ENCODE results near the gene AGXT. TPM values are rescaled to one million over a fixed set of nuclear protein-coding genes. Genes with fewer than 3 reads are reported as not detected.

AGXT gene
- total RNA-seq, 1 experiment from 2014 or later = not detected

DNA sequence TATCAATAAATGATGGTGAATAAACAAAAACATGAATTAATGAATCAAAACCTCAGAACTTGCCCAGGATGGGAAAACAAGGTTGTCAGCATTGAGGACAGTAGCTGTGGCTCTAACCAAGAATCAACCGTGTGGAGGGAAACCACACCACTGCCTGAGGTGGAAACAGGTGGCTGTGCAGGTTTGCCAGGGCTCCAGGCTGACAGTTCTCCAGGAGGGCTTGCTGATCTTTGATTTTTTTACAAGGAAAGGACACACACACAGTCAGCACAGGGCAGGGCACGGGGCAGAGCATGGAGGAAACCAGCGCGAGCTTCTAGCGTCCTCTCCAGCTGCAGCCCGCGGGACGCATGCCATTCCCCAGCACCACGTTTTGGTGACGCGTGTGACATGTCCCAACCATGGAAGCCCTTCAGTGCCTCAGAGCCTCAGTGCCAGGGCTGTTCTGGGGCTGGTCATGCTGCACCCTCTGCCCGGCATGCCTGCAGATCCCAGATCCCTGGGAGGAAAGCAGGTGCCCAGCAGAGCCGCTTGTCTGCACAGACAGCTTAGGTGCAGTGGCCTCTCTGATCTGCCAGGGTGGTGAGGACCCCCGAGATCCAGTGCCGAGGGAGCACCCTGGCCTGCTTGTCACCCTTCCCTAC, 15.8 kb upstream of the AGXT start:
- H3K27ac ChIP-seq (ENCODE audit: low read depth, low read length, poor library complexity, severe bottlenecking) = no peak overlapping the region
- TF ChIP-seq EZH2 (IDR thresholded peaks at IDR 0.05; ENCODE audit: borderline replicate concordance, low read depth, low read length, poor library complexity, severe bottlenecking) = no peak
- TF ChIP-seq, protein P1, sequence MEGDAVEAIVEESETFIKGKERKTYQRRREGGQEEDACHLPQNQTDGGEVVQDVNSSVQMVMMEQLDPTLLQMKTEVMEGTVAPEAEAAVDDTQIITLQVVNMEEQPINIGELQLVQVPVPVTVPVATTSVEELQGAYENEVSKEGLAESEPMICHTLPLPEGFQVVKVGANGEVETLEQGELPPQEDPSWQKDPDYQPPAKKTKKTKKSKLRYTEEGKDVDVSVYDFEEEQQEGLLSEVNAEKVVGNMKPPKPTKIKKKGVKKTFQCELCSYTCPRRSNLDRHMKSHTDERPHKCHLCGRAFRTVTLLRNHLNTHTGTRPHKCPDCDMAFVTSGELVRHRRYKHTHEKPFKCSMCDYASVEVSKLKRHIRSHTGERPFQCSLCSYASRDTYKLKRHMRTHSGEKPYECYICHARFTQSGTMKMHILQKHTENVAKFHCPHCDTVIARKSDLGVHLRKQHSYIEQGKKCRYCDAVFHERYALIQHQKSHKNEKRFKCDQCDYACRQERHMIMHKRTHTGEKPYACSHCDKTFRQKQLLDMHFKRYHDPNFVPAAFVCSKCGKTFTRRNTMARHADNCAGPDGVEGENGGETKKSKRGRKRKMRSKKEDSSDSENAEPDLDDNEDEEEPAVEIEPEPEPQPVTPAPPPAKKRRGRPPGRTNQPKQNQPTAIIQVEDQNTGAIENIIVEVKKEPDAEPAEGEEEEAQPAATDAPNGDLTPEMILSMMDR (conservative IDR thresholded peaks at IDR 0.05; ENCODE audit: low read depth, low read length) = no peak
- H3K36me3 ChIP-seq (ENCODE audit: insufficient read depth, low read length, poor library complexity, severe bottlenecking) = no peaks in the 10 kb centered on the region
- ChIA-PET POLR2A (ENCODE audit: low non-redundant PET) (no interaction called here), CTCF (interaction anchor here (0.6 kb wide), 1 partner anchor 450 kb away, joined by 3 read pairs; no protein-coding TSS in a partner anchor)
- no peaks in the 10 kb centered on the region for H3K9me3 ChIP-seq (ENCODE audit: low read depth, low read length, poor library complexity, severe bottlenecking)
- no peak for DNase-seq (ENCODE audit: low spot score)
- no peaks in the 10 kb centered on the region for H3K27me3 ChIP-seq (replicated peaks; ENCODE audit: insufficient read depth, low read depth, low read length, poor library complexity)
- no peak overlapping the region for H3K4me3 ChIP-seq (ENCODE audit: low read depth, low read length, poor library complexity, severe bottlenecking)
- intact Hi-C loops (cut with micrococcal nuclease; ENCODE audit: unreplicated experiment) = loop anchor here (5.0 kb wide), 1 partner anchor 805 kb away; no protein-coding TSS in a partner anchor
- no TSS peak for BruUV-seq (replicated peaks)
- no peaks in the 10 kb centered on the region for H3K4me1 ChIP-seq (ENCODE audit: insufficient read depth, low read length, poor library complexity, severe bottlenecking)

- Histone ChIP-seq H3K9me3 (ENCODE audit: low read depth, low read length, poor library complexity, severe bottlenecking) (no peaks in the 10 kb centered on the region), H3K4me1 (ENCODE audit: insufficient read depth, low read length, poor library complexity, severe bottlenecking) (no peaks in the 10 kb centered on the region), H3K4me3 (ENCODE audit: low read depth, low read length, poor library complexity, severe bottlenecking) (no peak overlapping the region), H3K27me3 (replicated peaks; ENCODE audit: insufficient read depth, low read depth, low read length, poor library complexity) (no peaks in the 10 kb centered on the region), H3K27ac (ENCODE audit: low read depth, low read length, poor library complexity, severe bottlenecking) (no peak overlapping the region), H3K36me3 (ENCODE audit: insufficient read depth, low read length, poor library complexity, severe bottlenecking) (no peaks in the 10 kb centered on the region)
- ChIA-PET POLR2A (ENCODE audit: low non-redundant PET) (no interaction called here), CTCF (no interaction called here)
- DNase-seq (ENCODE audit: low spot score) = no peak
- no TSS peak for BruUV-seq (replicated peaks)
- TF ChIP-seq, protein P1 (conservative IDR thresholded peaks at IDR 0.05; ENCODE audit: low read depth, low read length) = no peak
- TF ChIP-seq EZH2 (IDR thresholded peaks at IDR 0.05; ENCODE audit: borderline replicate concordance, low read depth, low read length, poor library complexity, severe bottlenecking) = no peak
- intact Hi-C loops (cut with micrococcal nuclease; ENCODE audit: unreplicated experiment) = no loop called here
Observed at GRCh38 chr2:240855670-240856069, 13.0 kb upstream of the AGXT start.

DNA sequence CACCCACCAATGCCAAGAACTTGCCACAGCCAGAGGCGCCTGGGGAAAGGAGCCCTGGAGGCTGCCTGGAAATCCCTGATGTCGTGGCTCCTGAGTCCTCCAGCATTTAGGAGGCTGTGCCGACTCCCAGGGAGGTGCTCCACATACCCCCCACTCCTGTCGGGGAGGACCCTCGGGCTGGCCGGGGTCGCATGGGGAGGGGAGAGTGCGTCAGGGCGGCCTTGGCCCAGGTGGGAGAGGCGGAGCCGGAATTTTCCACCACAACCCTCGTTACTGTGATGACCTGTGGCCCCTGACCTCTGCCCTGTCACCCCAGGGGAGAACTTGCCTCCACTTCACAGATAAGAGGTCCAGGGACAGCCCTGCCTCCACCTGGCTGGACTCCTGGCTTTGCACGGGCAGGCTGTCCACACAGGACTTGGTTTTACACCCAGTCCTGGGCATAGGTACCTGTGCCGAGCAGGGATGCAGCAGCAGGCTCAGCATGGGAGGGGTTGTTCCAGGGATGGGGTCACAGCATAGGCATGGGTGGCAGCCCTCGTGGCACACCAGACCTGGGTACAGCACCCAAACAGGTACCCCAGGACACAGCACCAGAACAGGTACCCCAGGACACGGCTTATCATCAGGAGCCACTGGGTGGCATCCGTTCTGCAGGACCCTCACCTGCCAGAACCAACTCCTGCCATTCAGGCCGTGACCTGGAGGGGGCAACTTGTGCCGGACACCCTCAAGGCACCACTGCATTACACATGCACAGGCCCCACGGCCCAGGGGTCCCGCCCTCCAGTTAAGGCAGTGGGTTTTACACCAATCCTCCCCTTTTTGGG, 12.3 kb upstream of the AGXT start:
- intact Hi-C loops (cut with micrococcal nuclease; ENCODE audit: unreplicated experiment) = no loop called here
- H3K27me3 ChIP-seq (replicated peaks; ENCODE audit: insufficient read depth, low read depth, low read length, poor library complexity) = no peaks in the 10 kb centered on the region
- no peaks in the 10 kb centered on the region for H3K36me3 ChIP-seq (ENCODE audit: insufficient read depth, low read length, poor library complexity, severe bottlenecking)
- CTCF ChIA-PET = no interaction called here
- H3K4me1 ChIP-seq (ENCODE audit: insufficient read depth, low read length, poor library complexity, severe bottlenecking) = no peaks in the 10 kb centered on the region
- no TSS peak for BruUV-seq (replicated peaks)
- TF ChIP-seq EZH2 (IDR thresholded peaks at IDR 0.05; ENCODE audit: borderline replicate concordance, low read depth, low read length, poor library complexity, severe bottlenecking) = no peak
- TF ChIP-seq, protein P1 (conservative IDR thresholded peaks at IDR 0.05; ENCODE audit: low read depth, low read length) = no peak
- no peaks in the 10 kb centered on the region for H3K9me3 ChIP-seq (ENCODE audit: low read depth, low read length, poor library complexity, severe bottlenecking)
- H3K4me3 ChIP-seq (ENCODE audit: low read depth, low read length, poor library complexity, severe bottlenecking) = no peak overlapping the region
- no peak overlapping the region for H3K27ac ChIP-seq (ENCODE audit: low read depth, low read length, poor library complexity, severe bottlenecking)
- no peak for DNase-seq (ENCODE audit: low spot score)
- POLR2A ChIA-PET (ENCODE audit: low non-redundant PET) = no interaction called here
